WTC11 (cell line): ENCODE measurements around the gene LHFPL4.

Source experiments
- FOXK1 ChIP-seq: sonication (generic); formaldehyde crosslinking; IDR thresholded peaks from 2 replicates; pipeline ENCODE4 v1.8.0; 2022; ENCODE audit warnings: mild to moderate bottlenecking, moderate library complexity, missing genetic modification reagents
- IRF2 ChIP-seq: sonication (generic); formaldehyde crosslinking; IDR thresholded peaks from 2 replicates; pipeline ENCODE4 v1.8.0; 2022; ENCODE audit warnings: low read depth, missing genetic modification reagents, borderline replicate concordance
- MAX ChIP-seq: sonication (generic); formaldehyde crosslinking; IDR thresholded peaks from 2 replicates; pipeline ENCODE4 v1.8.0; 2022; ENCODE audit warnings: mild to moderate bottlenecking, missing genetic modification reagents
- TF ChIP-seq, protein P1 (sequence below): sonication (generic); formaldehyde crosslinking; IDR thresholded peaks from 2 replicates; pipeline ENCODE4 v1.8.1; 2022; ENCODE audit warnings: missing genetic modification reagents, borderline replicate concordance

DNA sequence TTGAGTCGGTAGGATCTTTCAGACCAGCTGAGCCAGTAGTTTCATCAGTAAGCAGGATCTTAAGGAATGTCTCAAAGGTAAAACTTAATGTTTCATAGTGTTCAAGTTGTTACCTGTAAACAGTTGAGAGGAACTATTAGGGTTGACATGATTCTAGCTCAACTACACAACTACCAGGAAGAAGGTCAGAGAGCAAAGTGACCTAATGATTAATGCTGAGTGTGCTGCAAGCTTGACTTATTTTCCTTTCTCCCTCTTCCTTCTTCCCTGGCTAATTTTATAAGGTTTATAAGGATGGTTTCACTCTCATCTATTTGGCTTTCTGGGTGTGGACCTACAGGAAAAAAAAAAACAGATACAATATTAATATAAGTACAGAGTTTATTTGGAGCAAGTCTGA, 30.2 kb upstream of the LHFPL4 start:
- TF ChIP-seq IRF2 (CRISPR knock-in tag) (no peak), FOXK1 (no peak), MAX (CRISPR knock-in tag) (no peak)
- TF ChIP-seq, protein P1, sequence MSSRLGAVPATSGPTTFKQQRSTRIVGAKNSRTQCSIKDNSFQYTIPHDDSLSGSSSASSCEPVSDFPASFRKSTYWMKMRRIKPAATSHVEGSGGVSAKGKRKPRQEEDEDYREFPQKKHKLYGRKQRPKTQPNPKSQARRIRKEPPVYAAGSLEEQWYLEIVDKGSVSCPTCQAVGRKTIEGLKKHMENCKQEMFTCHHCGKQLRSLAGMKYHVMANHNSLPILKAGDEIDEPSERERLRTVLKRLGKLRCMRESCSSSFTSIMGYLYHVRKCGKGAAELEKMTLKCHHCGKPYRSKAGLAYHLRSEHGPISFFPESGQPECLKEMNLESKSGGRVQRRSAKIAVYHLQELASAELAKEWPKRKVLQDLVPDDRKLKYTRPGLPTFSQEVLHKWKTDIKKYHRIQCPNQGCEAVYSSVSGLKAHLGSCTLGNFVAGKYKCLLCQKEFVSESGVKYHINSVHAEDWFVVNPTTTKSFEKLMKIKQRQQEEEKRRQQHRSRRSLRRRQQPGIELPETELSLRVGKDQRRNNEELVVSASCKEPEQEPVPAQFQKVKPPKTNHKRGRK (CRISPR knock-in tag): no peak
